ENCODE results near the gene MED6.

The MED6 gene

DNA sequence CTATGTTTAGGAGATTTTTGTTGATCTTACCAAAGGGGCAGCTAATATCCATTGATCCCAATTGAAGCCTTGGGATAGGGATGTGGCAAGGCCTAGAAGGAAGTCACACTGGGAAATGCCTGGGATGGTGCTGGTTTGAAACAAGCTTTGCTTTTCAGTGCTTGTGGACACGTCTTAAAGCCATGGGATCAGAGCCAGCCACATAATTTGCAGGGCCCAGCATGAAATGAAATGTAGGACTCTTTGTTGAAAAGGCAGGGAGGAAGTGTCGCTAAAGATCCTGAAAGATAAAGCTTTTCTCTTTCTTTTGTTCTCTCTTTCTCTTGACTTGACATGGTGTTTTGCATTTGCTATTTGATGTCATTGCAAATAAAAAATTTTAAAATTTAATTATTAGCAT is 46.2 kb upstream of the MED6 start:
- Histone ChIP-seq H3K9me3 (ENCODE audit: control insufficient read depth, insufficient read depth, low read length) (no peaks in the 10 kb centered on the region), H3K4me3 (ENCODE audit: low read length) (peak overlapping the region; percentile 29), H3F3A (ENCODE audit: control insufficient read depth, insufficient read depth) (peaks cover 5% of the 10 kb centered on the region), H4K20me1 (ENCODE audit: control insufficient read depth, insufficient read depth, low read depth, low read length) (no peaks in the 10 kb centered on the region), H3K27ac (ENCODE audit: low read depth, low read length) (no peak overlapping the region), H3K27me3 (ENCODE audit: control insufficient read depth, low read length) (no peaks in the 10 kb centered on the region), H3K36me3 (ENCODE audit: control insufficient read depth, low read length) (peaks cover 89% of the 10 kb centered on the region), H3K4me2 (ENCODE audit: low read length) (peak overlapping the region; percentile 80), H3K4me1 (ENCODE audit: control insufficient read depth, low read length) (peaks cover 72% of the 10 kb centered on the region), H3K79me2 (ENCODE audit: control insufficient read depth, low read length) (peaks cover 97% of the 10 kb centered on the region), H3K9me2 (replicated peaks; ENCODE audit: control insufficient read depth, low read length) (no peaks in the 10 kb centered on the region)
- TF ChIP-seq, protein P1, sequence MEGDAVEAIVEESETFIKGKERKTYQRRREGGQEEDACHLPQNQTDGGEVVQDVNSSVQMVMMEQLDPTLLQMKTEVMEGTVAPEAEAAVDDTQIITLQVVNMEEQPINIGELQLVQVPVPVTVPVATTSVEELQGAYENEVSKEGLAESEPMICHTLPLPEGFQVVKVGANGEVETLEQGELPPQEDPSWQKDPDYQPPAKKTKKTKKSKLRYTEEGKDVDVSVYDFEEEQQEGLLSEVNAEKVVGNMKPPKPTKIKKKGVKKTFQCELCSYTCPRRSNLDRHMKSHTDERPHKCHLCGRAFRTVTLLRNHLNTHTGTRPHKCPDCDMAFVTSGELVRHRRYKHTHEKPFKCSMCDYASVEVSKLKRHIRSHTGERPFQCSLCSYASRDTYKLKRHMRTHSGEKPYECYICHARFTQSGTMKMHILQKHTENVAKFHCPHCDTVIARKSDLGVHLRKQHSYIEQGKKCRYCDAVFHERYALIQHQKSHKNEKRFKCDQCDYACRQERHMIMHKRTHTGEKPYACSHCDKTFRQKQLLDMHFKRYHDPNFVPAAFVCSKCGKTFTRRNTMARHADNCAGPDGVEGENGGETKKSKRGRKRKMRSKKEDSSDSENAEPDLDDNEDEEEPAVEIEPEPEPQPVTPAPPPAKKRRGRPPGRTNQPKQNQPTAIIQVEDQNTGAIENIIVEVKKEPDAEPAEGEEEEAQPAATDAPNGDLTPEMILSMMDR (IDR thresholded peaks at IDR 0.05; ENCODE audit: low read depth, low read length, poor library complexity, severe bottlenecking): no peak
- TF ChIP-seq EZH2phosphoT487 (IDR thresholded peaks at IDR 0.05; ENCODE audit: borderline replicate concordance, low read length): no peak

DNA sequence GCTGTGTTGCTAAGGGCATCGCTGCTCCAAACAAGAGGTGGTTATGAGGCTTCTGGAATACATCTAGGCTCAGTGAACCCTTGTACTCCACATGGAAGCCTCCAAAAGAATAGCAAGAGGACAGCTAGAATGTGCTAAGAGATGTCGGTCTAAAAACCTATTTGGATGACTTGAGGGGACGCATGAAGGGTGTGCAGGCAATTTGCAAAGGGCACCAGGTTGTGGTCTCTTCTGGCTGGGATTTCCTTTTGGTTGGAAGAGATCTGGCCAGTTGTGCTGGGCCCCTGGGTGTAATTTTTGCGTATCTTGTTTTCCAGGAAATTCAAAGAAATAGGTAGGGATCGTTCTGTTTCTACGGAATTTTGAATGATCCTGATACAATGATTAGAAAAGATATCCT is 45.4 kb upstream of the MED6 start:
- H3F3A ChIP-seq (ENCODE audit: control insufficient read depth, insufficient read depth): peaks cover 5% of the 10 kb centered on the region
- no peaks in the 10 kb centered on the region for H4K20me1 ChIP-seq (ENCODE audit: control insufficient read depth, insufficient read depth, low read depth, low read length)
- H3K4me3 ChIP-seq (ENCODE audit: low read length): peak overlapping the region; percentile 29
- peaks cover 66% of the 10 kb centered on the region for H3K4me1 ChIP-seq (ENCODE audit: control insufficient read depth, low read length)
- H3K27ac ChIP-seq (ENCODE audit: low read depth, low read length): no peak overlapping the region
- peak overlapping the region; percentile 80 for H3K4me2 ChIP-seq (ENCODE audit: low read length)
- TF ChIP-seq EZH2phosphoT487 (IDR thresholded peaks at IDR 0.05; ENCODE audit: borderline replicate concordance, low read length): no peak
- TF ChIP-seq, protein P1 (IDR thresholded peaks at IDR 0.05; ENCODE audit: low read depth, low read length, poor library complexity, severe bottlenecking): no peak
- H3K79me2 ChIP-seq (ENCODE audit: control insufficient read depth, low read length): peaks cover 94% of the 10 kb centered on the region
- H3K27me3 ChIP-seq (ENCODE audit: control insufficient read depth, low read length): no peaks in the 10 kb centered on the region
- no peaks in the 10 kb centered on the region for H3K9me3 ChIP-seq (ENCODE audit: control insufficient read depth, insufficient read depth, low read length)
- no peaks in the 10 kb centered on the region for H3K9me2 ChIP-seq (replicated peaks; ENCODE audit: control insufficient read depth, low read length)
- H3K36me3 ChIP-seq (ENCODE audit: control insufficient read depth, low read length): peaks cover 82% of the 10 kb centered on the region

- peaks cover 68% of the 10 kb centered on the region for H3K36me3 ChIP-seq (ENCODE audit: control insufficient read depth, low read length)
- H3K4me1 ChIP-seq (ENCODE audit: control insufficient read depth, low read length): peaks cover 72% of the 10 kb centered on the region
- TF ChIP-seq, protein P1 (IDR thresholded peaks at IDR 0.05; ENCODE audit: low read depth, low read length, poor library complexity, severe bottlenecking): peak; percentile 13
- TF ChIP-seq EZH2phosphoT487 (IDR thresholded peaks at IDR 0.05; ENCODE audit: borderline replicate concordance, low read length): no peak
- H4K20me1 ChIP-seq (ENCODE audit: control insufficient read depth, insufficient read depth, low read depth, low read length): no peaks in the 10 kb centered on the region
- peaks cover 7% of the 10 kb centered on the region; the same call in 1 of the 2 replicates for H3F3A ChIP-seq (ENCODE audit: control insufficient read depth, insufficient read depth)
- peaks cover 94% of the 10 kb centered on the region for H3K79me2 ChIP-seq (ENCODE audit: control insufficient read depth, low read length)
- peak overlapping the region; percentile 80 for H3K4me2 ChIP-seq (ENCODE audit: low read length)
- no peaks in the 10 kb centered on the region for H3K9me3 ChIP-seq (ENCODE audit: control insufficient read depth, insufficient read depth, low read length)
- peak overlapping the region; percentile 87 for H3K27ac ChIP-seq (ENCODE audit: low read depth, low read length)
- H3K9me2 ChIP-seq (replicated peaks; ENCODE audit: control insufficient read depth, low read length): no peaks in the 10 kb centered on the region
- no peaks in the 10 kb centered on the region for H3K27me3 ChIP-seq (ENCODE audit: control insufficient read depth, low read length)
- peak overlapping the region; percentile 92 for H3K4me3 ChIP-seq (ENCODE audit: low read length)
These were observed 43.5 kb upstream of the MED6 start for GRCh38 chr14:70643967-70644366.

Measured in DOHH2 (cell line).